Choroid plexus epithelial cell (primary cell): ENCODE data around the gene CHCHD6.

Experiments used
- DNase-seq: peaks from one replicate; pipeline ENCODE4 v3.0.0-alpha.2; 2010; ENCODE audit warnings: low read depth
- H3K4me3 ChIP-seq: 2 replicates; pipeline ENCODE4 v1.5.1; 2011; ENCODE audit warnings: low read depth, mild to moderate bottlenecking, control low read depth, low read length, moderate library complexity
- TF ChIP-seq, protein P1 (sequence below): conservative IDR thresholded peaks from 2 replicates; pipeline ENCODE4 v1.5.1; 2011; ENCODE audit warnings: low read depth, mild to moderate bottlenecking, control low read depth, inconsistent platforms, low read length, moderate library complexity

The CHCHD6 gene

DNA sequence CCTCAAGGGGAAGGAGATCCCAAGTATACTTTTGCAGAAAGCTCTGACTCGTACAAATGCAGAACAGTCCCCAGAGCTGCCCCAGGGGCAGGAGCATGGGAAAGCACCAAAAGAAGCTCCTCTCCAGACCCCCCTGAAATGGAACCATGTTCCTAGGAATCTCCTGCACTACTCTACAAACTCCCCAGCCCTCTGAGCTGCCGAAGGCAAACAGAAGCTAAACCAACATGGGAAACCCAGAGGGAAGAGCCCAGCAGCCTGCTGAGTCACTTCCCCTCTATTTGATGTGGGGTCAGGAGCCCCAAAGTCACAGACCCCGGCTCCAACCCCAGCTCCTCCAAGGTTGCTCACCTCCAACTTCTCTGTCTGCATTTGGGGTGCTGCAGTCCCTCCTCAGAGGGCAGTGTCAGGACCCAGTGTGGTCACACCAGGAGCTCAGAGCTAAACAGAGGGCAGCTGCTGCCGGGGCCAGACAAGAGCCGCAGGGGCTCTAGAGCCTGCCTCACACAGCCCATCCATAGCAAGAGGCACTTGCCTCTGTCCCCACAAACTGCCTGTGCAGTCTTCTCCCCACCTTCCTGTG, 275.1 kb downstream of the CHCHD6 start:
- TF ChIP-seq, protein P1, sequence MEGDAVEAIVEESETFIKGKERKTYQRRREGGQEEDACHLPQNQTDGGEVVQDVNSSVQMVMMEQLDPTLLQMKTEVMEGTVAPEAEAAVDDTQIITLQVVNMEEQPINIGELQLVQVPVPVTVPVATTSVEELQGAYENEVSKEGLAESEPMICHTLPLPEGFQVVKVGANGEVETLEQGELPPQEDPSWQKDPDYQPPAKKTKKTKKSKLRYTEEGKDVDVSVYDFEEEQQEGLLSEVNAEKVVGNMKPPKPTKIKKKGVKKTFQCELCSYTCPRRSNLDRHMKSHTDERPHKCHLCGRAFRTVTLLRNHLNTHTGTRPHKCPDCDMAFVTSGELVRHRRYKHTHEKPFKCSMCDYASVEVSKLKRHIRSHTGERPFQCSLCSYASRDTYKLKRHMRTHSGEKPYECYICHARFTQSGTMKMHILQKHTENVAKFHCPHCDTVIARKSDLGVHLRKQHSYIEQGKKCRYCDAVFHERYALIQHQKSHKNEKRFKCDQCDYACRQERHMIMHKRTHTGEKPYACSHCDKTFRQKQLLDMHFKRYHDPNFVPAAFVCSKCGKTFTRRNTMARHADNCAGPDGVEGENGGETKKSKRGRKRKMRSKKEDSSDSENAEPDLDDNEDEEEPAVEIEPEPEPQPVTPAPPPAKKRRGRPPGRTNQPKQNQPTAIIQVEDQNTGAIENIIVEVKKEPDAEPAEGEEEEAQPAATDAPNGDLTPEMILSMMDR: no peak
- no peak overlapping the region for H3K4me3 ChIP-seq
- peak; percentile 33 for DNase-seq

DNA sequence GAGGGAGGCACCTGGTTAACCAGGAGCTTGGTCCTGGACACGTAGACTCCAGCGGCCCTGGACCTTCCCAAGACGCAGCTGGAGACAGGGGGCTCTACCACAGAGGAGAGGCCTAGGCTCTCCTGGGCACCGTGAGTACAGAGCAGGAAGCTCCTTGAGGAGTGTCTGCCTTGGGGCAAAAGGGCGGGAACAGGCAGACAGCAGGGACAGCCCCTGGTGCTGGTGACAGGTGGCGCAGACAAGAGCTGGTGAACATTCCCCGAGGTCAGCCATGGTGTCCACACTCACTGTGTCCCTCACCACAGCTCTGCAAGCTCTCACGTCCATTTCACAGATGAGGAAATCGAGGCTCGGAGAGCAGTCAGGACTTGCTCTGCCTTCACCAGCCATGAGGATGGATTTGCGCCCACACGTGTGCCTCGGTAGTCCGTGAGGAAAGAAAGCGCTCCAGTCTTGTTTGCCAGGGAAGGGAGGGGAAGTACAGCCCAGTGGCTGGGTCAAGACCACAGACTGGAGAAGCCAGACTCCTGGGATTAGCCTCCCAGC, 276.3 kb downstream of the CHCHD6 start:
- no peak overlapping the region for H3K4me3 ChIP-seq
- TF ChIP-seq, protein P1: no peak
- no peak for DNase-seq

DNA sequence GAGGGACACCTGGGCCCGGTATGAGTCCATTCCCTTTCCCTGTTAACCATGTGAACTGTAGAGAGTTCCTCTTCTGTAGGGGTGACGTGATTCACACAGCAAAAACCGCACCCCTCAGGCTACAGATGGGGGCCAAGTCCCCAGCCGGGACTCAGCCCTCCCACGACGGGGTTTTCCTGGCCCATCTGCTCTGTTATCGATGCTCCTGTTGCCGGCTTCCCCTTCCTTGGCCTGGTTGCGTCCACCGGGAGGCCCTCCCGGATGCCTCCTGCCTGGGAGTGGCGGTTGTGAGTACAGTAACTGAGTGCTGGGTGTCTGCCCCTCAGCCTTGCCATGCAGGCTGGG, 278.1 kb downstream of the CHCHD6 start:
- TF ChIP-seq, protein P1: no peak
- peak; percentile 19 for DNase-seq
- peak overlapping the region; percentile 54 for H3K4me3 ChIP-seq

DNA sequence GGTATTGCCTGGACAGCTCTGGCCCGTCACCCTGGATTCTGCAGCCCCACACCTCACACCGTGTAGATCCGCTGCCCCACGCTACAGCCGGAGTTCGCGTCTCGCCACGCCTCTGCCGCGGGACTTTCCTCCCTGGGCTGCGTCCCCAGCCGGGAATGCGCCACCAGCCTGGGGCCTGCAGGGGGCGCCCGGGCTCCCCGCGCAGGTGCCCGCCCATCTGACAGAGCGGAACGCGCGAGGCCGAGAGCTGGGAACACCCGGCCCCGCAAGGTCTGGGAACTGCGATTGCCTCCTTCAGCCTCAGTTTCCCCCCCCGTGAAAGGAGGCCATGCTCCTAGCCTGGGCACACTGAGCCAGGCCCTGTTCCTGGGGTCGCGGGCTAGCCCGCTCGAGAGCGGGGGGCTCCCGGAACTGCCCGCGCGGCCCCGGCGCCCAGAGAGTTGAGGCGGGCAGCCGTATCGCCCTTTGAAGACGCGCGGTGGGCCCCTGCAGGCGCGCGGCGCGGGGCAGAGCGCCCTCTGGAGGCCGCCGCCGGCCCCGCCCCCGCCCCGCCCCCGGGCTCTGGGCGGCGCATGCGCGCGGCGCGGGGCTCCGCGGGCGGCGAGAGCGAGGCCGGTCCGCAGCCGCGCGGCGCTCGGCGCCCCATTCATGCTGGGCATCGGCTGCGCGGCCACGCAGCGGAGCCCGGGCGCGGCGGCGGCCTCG, 278.6 kb downstream of the CHCHD6 start, which contains the start of gene PLXNA1:
Gene PLXNA1, plus strand, starts transcription at position 645 of the 705 bp plus-strand sequence. CDS start 5,479 bp downstream, outside the sequence.
- TF ChIP-seq, protein P1: peak; percentile 72
- H3K4me3 ChIP-seq: peak within 1 kb of the TSS; percentile 72
- DNase-seq: peak; percentile 77

DNA sequence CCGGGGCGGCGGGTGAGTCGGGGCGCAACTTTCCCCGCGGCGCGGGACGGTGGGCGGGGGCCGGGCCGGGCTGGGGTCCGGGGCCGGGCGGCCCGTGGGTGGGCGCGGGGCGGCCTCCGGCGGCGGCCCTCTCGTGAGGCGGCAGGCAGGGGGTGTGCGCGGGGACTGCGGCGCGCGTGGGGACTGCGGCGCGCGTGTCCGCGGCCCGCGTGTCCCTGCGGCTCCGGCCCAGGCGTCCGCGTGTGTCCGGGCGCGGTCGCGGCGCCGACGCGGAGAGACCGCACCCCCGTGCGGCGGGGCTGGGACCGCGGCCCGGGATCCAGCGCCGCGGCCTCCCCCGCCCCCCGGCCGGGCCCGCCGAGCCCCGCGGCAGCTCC, 279.2 kb downstream of the CHCHD6 start:
- H3K4me3 ChIP-seq: peak overlapping the region; percentile 72
- DNase-seq: no peak
- TF ChIP-seq, protein P1: no peak

DNA sequence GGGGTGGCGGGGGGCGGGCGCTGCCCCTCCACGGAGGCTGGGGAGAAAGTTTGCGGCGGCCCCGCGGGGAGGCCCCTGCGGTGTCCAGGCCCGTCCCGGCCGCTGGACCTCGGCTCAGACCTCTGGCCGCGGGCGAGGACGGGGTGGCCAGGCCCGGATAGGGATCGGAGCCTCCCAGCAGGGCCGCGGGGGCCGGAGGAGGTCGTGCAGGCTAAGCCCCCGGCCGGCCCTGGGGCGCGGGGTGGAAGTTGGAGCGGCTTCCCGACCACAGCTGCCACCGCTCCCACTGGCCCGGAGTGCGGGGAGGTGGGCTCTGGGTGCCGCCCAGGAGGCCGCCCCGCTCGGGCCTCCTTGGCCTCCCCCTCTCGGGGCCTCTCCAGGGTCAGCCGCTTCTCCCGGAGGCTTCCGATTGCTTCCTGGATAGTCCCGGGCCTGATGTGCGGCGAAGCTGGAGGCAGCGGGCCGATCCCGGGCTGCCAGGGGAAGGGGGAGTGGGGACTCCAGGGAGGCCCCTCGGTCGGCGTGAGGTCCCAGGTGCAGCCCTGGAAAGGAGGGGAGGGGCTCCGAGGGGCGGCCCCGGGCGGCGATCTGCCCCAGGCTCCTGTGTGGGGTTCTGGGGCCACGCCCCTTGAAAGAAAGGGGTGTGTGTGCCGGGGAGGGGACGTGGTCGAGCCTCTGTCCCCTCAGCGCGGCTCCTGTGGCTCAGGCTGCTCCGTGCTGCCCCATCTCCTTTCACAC, 279.8 kb downstream of the CHCHD6 start:
- H3K4me3 ChIP-seq: peak overlapping the region; percentile 72
- DNase-seq: peak; percentile 32
- TF ChIP-seq, protein P1: no peak
